H1 (cell line): Measurements from ENCODE around the gene THADA. TPM values are rescaled to one million over a fixed set of nuclear protein-coding genes. Genes with fewer than 3 reads are reported as not detected.

Experiments
- CTCF ChIA-PET: fragments of 300-600 bp; sonication (Branson Sonifier 250); formaldehyde crosslinking; loops from one replicate; lab custom pipeline; 2021; ENCODE audit not compliant: partially characterized antibody; lab: Charles Lee
- POLR2A ChIA-PET: fragments of 300-600 bp; sonication (Branson Sonifier 250); formaldehyde crosslinking; loops from one replicate; lab custom pipeline; 2021; ENCODE audit warnings: inconsistent platforms; ENCODE audit not compliant: partially characterized antibody; lab: Charles Lee
- DNase-seq, 2 experiments: peaks; one replicate each; pipeline versions ENCODE4 v3.0.0 to v3.0.0-alpha.2; 2010 to 2022; ENCODE audit warnings: low spot score in 2 of 2, low read depth in 1 of 2, mixed read lengths in 1 of 2
- FAIRE-seq: peaks from 2 replicates; lab custom pipeline; 2011; peaks lifted over from hg19 to GRCh38; lab: Jason Lieb, UNC
- H2AFZ ChIP-seq: 2 replicates; pipeline ENCODE4 v1.8.1; 2012; ENCODE audit warnings: low read length, inconsistent platforms
- H2AK5ac ChIP-seq: 2 replicates; pipeline ENCODE4 v1.6.1; 2013; ENCODE audit warnings: low read depth, low read length
- H2BK120ac ChIP-seq: replicated peaks from 2 replicates; pipeline ENCODE3; 2013; ENCODE audit warnings: low read depth, low read length, inconsistent platforms
- H2BK12ac ChIP-seq: 2 replicates; pipeline ENCODE4 v1.6.1; 2013; ENCODE audit warnings: low read depth, low read length
- H2BK15ac ChIP-seq: 2 replicates; pipeline ENCODE4 v1.6.1; 2013; ENCODE audit warnings: low read length
- H2BK20ac ChIP-seq: 2 replicates; pipeline ENCODE4 v1.6.1; 2013; ENCODE audit warnings: low read length
- H2BK5ac ChIP-seq: 2 replicates; pipeline ENCODE4 v1.6.1; 2013; ENCODE audit warnings: low read depth, low read length
- H3K14ac ChIP-seq: 2 replicates; pipeline ENCODE4 v1.6.1; 2013; ENCODE audit warnings: inconsistent platforms; ENCODE audit not compliant: insufficient read length
- H3K18ac ChIP-seq: 2 replicates; pipeline ENCODE4 v1.6.1; 2013; ENCODE audit warnings: low read length; ENCODE audit errors: extremely low read depth
- H3K23ac ChIP-seq: 2 replicates; pipeline ENCODE4 v1.6.1; 2013; ENCODE audit warnings: inconsistent platforms; ENCODE audit not compliant: insufficient read length
- H3K23me2 ChIP-seq: 2 replicates; pipeline ENCODE4 v1.6.1; 2013; ENCODE audit warnings: low read depth, low read length
- H3K27ac ChIP-seq: 2 replicates; pipeline ENCODE4 v1.6.1; 2011; ENCODE audit warnings: low read depth, low read length, inconsistent platforms
- H3K27me3 ChIP-seq, 4 experiments: replicated peaks in 1 of 4; 1 replicate in 1 of 4; 2 replicates in 3 of 4; pipeline versions ENCODE4 v1.6.1 to v1.8.1; 2011 to 2013; ENCODE audit warnings: low read length in 3 of 4, mild to moderate bottlenecking in 3 of 4, inconsistent platforms in 2 of 4, mixed read lengths in 2 of 4, moderate library complexity in 1 of 4; ENCODE audit not compliant: control insufficient read depth in 3 of 4, insufficient read depth in 3 of 4; ENCODE audit errors: extremely low read depth in 1 of 4
- H3K36me3 ChIP-seq, 4 experiments: 2 replicates each; pipeline versions ENCODE4 v1.6.1 to v1.8.1; 2011 to 2013; ENCODE audit warnings: mild to moderate bottlenecking in 4 of 4, low read length in 3 of 4, moderate library complexity in 2 of 4, control low read depth in 1 of 4, inconsistent platforms in 1 of 4; ENCODE audit not compliant: insufficient read depth in 4 of 4, control insufficient read depth in 2 of 4
- H3K4ac ChIP-seq: replicated peaks from 2 replicates; pipeline ENCODE3; 2013; ENCODE audit warnings: low read length, low read depth, mixed read lengths, inconsistent platforms; ENCODE audit not compliant: insufficient read length
- H3K4me1 ChIP-seq, 4 experiments: replicated peaks in 1 of 4; 1 replicate in 1 of 4; 2 replicates in 3 of 4; pipeline versions ENCODE4 v1.6.1 to v1.8.1; 2011 to 2013; ENCODE audit warnings: low read length in 3 of 4, inconsistent platforms in 2 of 4, mixed read lengths in 1 of 4; ENCODE audit not compliant: insufficient read depth in 4 of 4, control insufficient read depth in 3 of 4
- H3K4me2 ChIP-seq, 2 experiments: 2 replicates each; pipeline versions ENCODE4 v1.6.1 to v1.8.1; 2011 to 2013; ENCODE audit warnings: low read depth in 2 of 2, low read length in 2 of 2, control low read depth in 1 of 2, inconsistent platforms in 1 of 2, mild to moderate bottlenecking in 1 of 2; ENCODE audit not compliant: insufficient read depth in 1 of 2
- H3K4me3 ChIP-seq, 4 experiments: fragments of 200-600, 300-600 bp in 1 of 4; sonication (generic), shearing (Covaris generic), sonication (Bioruptor Twin) in 1 of 4; 2 replicates each; pipeline versions ENCODE4 v1.5.1 to v1.8.1; 2011 to 2016; ENCODE audit warnings: low read length in 4 of 4, low read depth in 3 of 4, control low read depth in 2 of 4, inconsistent platforms in 2 of 4, mild to moderate bottlenecking in 2 of 4, mixed read lengths in 1 of 4, moderate library complexity in 1 of 4; ENCODE audit not compliant: insufficient read depth in 2 of 4; ENCODE audit errors: extremely low read depth in 1 of 4
- H3K56ac ChIP-seq: replicated peaks from 2 replicates; pipeline ENCODE3; 2013; ENCODE audit warnings: low read depth, mild to moderate bottlenecking, mixed read lengths, low read length, inconsistent platforms; ENCODE audit not compliant: insufficient read length
- H3K79me1 ChIP-seq: 2 replicates; pipeline ENCODE4 v1.6.1; 2013; ENCODE audit warnings: low read depth, low read length, control low read depth
- H3K79me2 ChIP-seq, 2 experiments: 2 replicates each; pipeline versions ENCODE4 v1.6.1 to v1.8.1; 2012 to 2013; ENCODE audit warnings: low read length in 2 of 2, mild to moderate bottlenecking in 2 of 2, inconsistent platforms in 1 of 2; ENCODE audit not compliant: insufficient read depth in 2 of 2, control insufficient read depth in 1 of 2
- H3K9ac ChIP-seq, 4 experiments: replicated peaks in 1 of 4; 1 replicate in 1 of 4; 2 replicates in 3 of 4; pipeline versions ENCODE4 v1.6.1 to v1.8.1; 2011 to 2013; ENCODE audit warnings: low read depth in 3 of 4, low read length in 3 of 4, control low read depth in 2 of 4, mild to moderate bottlenecking in 2 of 4, moderate library complexity in 2 of 4, inconsistent platforms in 1 of 4; ENCODE audit errors: extremely low read depth in 1 of 4
- H3K9me3 ChIP-seq, 2 experiments: 2 replicates each; pipeline versions ENCODE4 v1.6.1 to v1.8.1; 2012 to 2013; ENCODE audit warnings: mild to moderate bottlenecking in 2 of 2, moderate library complexity in 2 of 2, control low read depth in 1 of 2, inconsistent platforms in 1 of 2, low read depth in 1 of 2, low read length in 1 of 2, mixed read lengths in 1 of 2; ENCODE audit not compliant: insufficient read depth in 2 of 2
- H4K20me1 ChIP-seq, 2 experiments: replicated peaks in 1 of 2; 2 replicates each; pipeline versions ENCODE3 to v1.8.1; 2011 to 2013; ENCODE audit warnings: inconsistent platforms in 2 of 2, low read length in 2 of 2, mild to moderate bottlenecking in 1 of 2; ENCODE audit not compliant: insufficient read depth in 2 of 2, control insufficient read depth in 1 of 2
- H4K5ac ChIP-seq: 2 replicates; pipeline ENCODE4 v1.6.1; 2013; ENCODE audit warnings: low read length, low read depth, mixed read lengths, inconsistent platforms; ENCODE audit not compliant: insufficient read length
- H4K8ac ChIP-seq: 2 replicates; pipeline ENCODE4 v1.8.0; 2013; ENCODE audit warnings: mild to moderate bottlenecking, moderate library complexity, low read length, inconsistent platforms; ENCODE audit not compliant: insufficient read depth; ENCODE audit errors: extremely low read depth
- H4K91ac ChIP-seq: replicated peaks from 2 replicates; pipeline ENCODE3; 2013; ENCODE audit warnings: low read length, mixed read lengths, inconsistent platforms; ENCODE audit not compliant: insufficient read length
- BACH1 ChIP-seq: IDR thresholded peaks from 2 replicates; pipeline ENCODE4 v1.6.1; 2012; ENCODE audit warnings: low read length, improper control_type of control experiment
- CBX5 ChIP-seq: fragments of 300-800, 300-1000 bp; sonication (generic); IDR thresholded peaks from 2 replicates; pipeline ENCODE4 v1.7.1; 2016; ENCODE audit warnings: antibody characterized with exemption, low read length, low read depth
- CBX8 ChIP-seq: fragments of 300-800, 300-1000 bp; sonication (generic); IDR thresholded peaks from 2 replicates; pipeline ENCODE4 v1.7.1; 2016; ENCODE audit warnings: low read depth, low read length, borderline replicate concordance
- JUND ChIP-seq: IDR thresholded peaks from 2 replicates; pipeline ENCODE4 v1.6.1; 2011; ENCODE audit warnings: mild to moderate bottlenecking, improper control_type of control experiment, low read length
- KDM1A ChIP-seq: fragments of 200-600, 300-600 bp; sonication (generic); IDR thresholded peaks from 2 replicates; pipeline ENCODE4 v1.7.1; 2016; ENCODE audit warnings: mild to moderate bottlenecking, low read length, borderline replicate concordance
- NANOG ChIP-seq: IDR thresholded peaks from 2 replicates; pipeline ENCODE4 v1.6.1; 2011; ENCODE audit warnings: low read length, low read depth, mild to moderate bottlenecking, inconsistent platforms; ENCODE audit not compliant: insufficient read depth, poor library complexity, severe bottlenecking
- RXRA ChIP-seq: IDR thresholded peaks from 2 replicates; pipeline ENCODE4 v1.6.1; 2011; ENCODE audit warnings: low read depth, mild to moderate bottlenecking, low read length, moderate library complexity; ENCODE audit not compliant: insufficient read depth
- SIX5 ChIP-seq: IDR thresholded peaks from 2 replicates; pipeline ENCODE4 v1.6.1; 2011; ENCODE audit warnings: mild to moderate bottlenecking, low read depth, low read length
- SP4 ChIP-seq: IDR thresholded peaks from 2 replicates; pipeline ENCODE4 v1.6.1; 2012; ENCODE audit warnings: low read length, inconsistent platforms
- TCF12 ChIP-seq: IDR thresholded peaks from 2 replicates; pipeline ENCODE4 v1.6.1; 2011; ENCODE audit warnings: low read depth, mild to moderate bottlenecking, low read length
- whole genome bisulfite sequencing, 2 experiments: shearing (Covaris generic) in 1 of 2; methylation state at CpG; one replicate each; pipeline versions ENCODE4 v1.1.6 to v1.1.7; 2013 to 2015; ENCODE audit warnings: low lambda C conversion rate in 2 of 2, mixed read lengths in 2 of 2, inconsistent platforms in 1 of 2, low coverage in 1 of 2, missing lambda C conversion rate in 1 of 2; ENCODE audit not compliant: insufficient replicate concordance in 2 of 2, insufficient coverage in 1 of 2, insufficient read length in 1 of 2; ENCODE audit errors: extremely low coverage in 1 of 2, missing lambda C conversion rate in 1 of 2; 5-methylcytosine and 5-hydroxymethylcytosine counted together
- polyA plus RNA-seq, 7 experiments: library from polyadenylated mRNA; depleted of rRNA in 3 of 7; stranded (reverse) in 5 of 7; unstranded in 2 of 7; fragments of >200 nt in 5 of 7; fragments of 200-250 nt in 2 of 7; gene quantifications; 1 replicate in 5 of 7; 2 replicates in 1 of 7; 4 replicates in 1 of 7; pipeline versions ENCODE4 v1.2.1 to v1.2.3, GENCODE V29; 2011 to 2013; ENCODE audit warnings: missing spikeins in 2 of 7, mixed read lengths in 2 of 7
- total RNA-seq: library from RNA; stranded (reverse); fragmentation: NEBNext Ultra II Directional; extraction: Animal tissue kit (Norgen Biotek cat#: 25700); gene quantifications from 2 replicates; pipeline ENCODE4 v1.2.1, GENCODE V29; 2021
- TF ChIP-seq, protein P1 (sequence below): IDR thresholded peaks from 2 replicates; pipeline ENCODE4 v1.6.1; 2011; ENCODE audit warnings: low read length, improper control_type of control experiment

The THADA gene
- total and polyA plus RNA-seq, 2 of the 8 experiments (the other 6 are each of a cell fraction or from before 2014, with no cell fraction given), result 22.4 to 26.8 TPM

DNA sequence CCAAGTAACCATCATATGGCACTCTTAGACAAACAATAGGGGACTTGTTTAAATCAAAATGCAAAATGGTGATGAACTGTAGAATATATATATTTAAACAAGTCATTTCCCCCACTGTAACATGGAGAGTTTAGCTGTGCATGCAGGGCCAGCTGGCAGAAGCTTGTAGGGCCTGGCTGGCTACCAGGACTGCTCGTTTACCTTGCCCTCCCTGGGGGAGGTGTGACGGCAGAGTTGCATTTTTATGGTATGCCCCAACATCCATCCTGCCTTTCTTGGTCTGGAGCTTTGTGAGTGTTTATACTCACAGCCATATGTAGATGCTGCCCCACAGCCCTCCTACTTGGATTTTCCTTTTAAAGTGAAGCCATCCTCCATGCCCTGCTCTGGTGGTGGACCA, 267.7 kb downstream of the THADA start:
- H3K14ac ChIP-seq, result no peak overlapping the region
- peaks cover 0 to 3% (median 0%) of the 10 kb centered on the region in 4 experiments; a peak in 6 of 7 replicates for H3K4me1 ChIP-seq
- H2AFZ ChIP-seq, result no peak overlapping the region
- ChIA-PET POLR2A (interaction anchor here (0.6 kb wide), 1 partner anchor 29 kb away, joined by 4 read pairs; no protein-coding TSS in a partner anchor), CTCF (interaction anchor here (0.7 to 1.6 kb wide), 3 partner anchors 71 to 166 kb away, joined by 3 to 4 read pairs (median 3); no protein-coding TSS in a partner anchor)
- H2BK12ac ChIP-seq, result no peak overlapping the region
- H3K23ac ChIP-seq, result no peak overlapping the region
- no peaks in the 10 kb centered on the region for H3K23me2 ChIP-seq
- no peak overlapping the region for H3K18ac ChIP-seq
- no peaks in the 10 kb centered on the region for H3K9me3 ChIP-seq
- H3K4me2 ChIP-seq, result no peak overlapping the region
- H3K79me1 ChIP-seq, result no peaks in the 10 kb centered on the region
- no peak overlapping the region for H2BK15ac ChIP-seq
- FAIRE-seq, result no peak
- H3K4me3 ChIP-seq, result no peak overlapping the region
- no peak overlapping the region for H2BK20ac ChIP-seq
- no peaks in the 10 kb centered on the region for H3K36me3 ChIP-seq
- H3K56ac ChIP-seq, result no peak overlapping the region
- TF ChIP-seq BACH1, result no peak
- TF ChIP-seq KDM1A, result no peak
- no peak for TF ChIP-seq SP4
- TF ChIP-seq NANOG, result no peak
- TF ChIP-seq JUND, result no peak
- no peak for TF ChIP-seq CBX5
- TF ChIP-seq, protein P1, sequence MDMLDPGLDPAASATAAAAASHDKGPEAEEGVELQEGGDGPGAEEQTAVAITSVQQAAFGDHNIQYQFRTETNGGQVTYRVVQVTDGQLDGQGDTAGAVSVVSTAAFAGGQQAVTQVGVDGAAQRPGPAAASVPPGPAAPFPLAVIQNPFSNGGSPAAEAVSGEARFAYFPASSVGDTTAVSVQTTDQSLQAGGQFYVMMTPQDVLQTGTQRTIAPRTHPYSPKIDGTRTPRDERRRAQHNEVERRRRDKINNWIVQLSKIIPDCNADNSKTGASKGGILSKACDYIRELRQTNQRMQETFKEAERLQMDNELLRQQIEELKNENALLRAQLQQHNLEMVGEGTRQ, result no peak
- TF ChIP-seq SIX5, result no peak
- TF ChIP-seq CBX8, result no peak
- TF ChIP-seq RXRA, result no peak
- TF ChIP-seq TCF12, result no peak
- TF ChIP-seq, all 59 proteins: peak for 0
- no peak overlapping the region for H4K91ac ChIP-seq
- no peaks in the 10 kb centered on the region for H4K20me1 ChIP-seq
- no peak overlapping the region for H2BK5ac ChIP-seq
- WGBS, 2 experiments, result 86% methylated on average over 2 of the region's 2 CpGs; no CpG with 5 or more reads in 1 of the 2 experiments
- H3K79me2 ChIP-seq, result no peaks in the 10 kb centered on the region
- H2AK5ac ChIP-seq, result no peak overlapping the region
- no peak overlapping the region for H3K9ac ChIP-seq
- no peak overlapping the region for H3K27ac ChIP-seq
- no peak overlapping the region for H2BK120ac ChIP-seq
- no peaks in the 10 kb centered on the region for H3K27me3 ChIP-seq
- DNase-seq, result no peak
- no peak overlapping the region for H4K8ac ChIP-seq
- H3K4ac ChIP-seq, result no peak overlapping the region
- no peak overlapping the region for H4K5ac ChIP-seq
